GM10266 (cell line): ENCODE measurements around the gene NCOR2.

Source experiments
- DNase-seq: peaks from one replicate; pipeline ENCODE4 v3.0.0; 2012; ENCODE audit errors: extremely low spot score
- CTCF ChIP-seq: IDR thresholded peaks from 2 replicates; pipeline ENCODE4 v1.5.1; 2012; ENCODE audit warnings: mild to moderate bottlenecking, low read depth; ENCODE audit not compliant: control insufficient read depth, insufficient read depth; ENCODE audit errors: missing control alignments

Gene NCOR2

GRCh38 chr12:124605150-124605882 is 37.9 kb upstream of the NCOR2 start:
- no peak for DNase-seq
- no peak for TF ChIP-seq CTCF

- DNase-seq = no peak
- TF ChIP-seq CTCF = no peak
Measured at GRCh38 chr12:124604264-124604680, 36.9 kb upstream of the NCOR2 start.

- no peak for TF ChIP-seq CTCF
- DNase-seq = no peak
Measured at GRCh38 chr12:124603831-124604251, 36.4 kb upstream of the NCOR2 start.

GRCh38 chr12:124603100-124603541 is 35.7 kb upstream of the NCOR2 start:
- no peak for TF ChIP-seq CTCF
- no peak for DNase-seq

GRCh38 chr12:124601706-124602105 is 34.3 kb upstream of the NCOR2 start:
- DNase-seq = no peak

GRCh38 chr12:124599074-124599999 is 31.9 kb upstream of the NCOR2 start:
- DNase-seq = no peak
- TF ChIP-seq CTCF = no peak

More at GRCh38 chr12:124601706-124602105, 34.3 kb upstream of the NCOR2 start:
- no peak for TF ChIP-seq CTCF
